Stimulated activated CD4-positive, alpha-beta T cell treated with anti-CD3 and anti-CD28 coated beads, Interleukin-4, amount 100 ng/mL, for 1 hour (primary cell): Measurements from ENCODE around the gene CDC42BPG.

ENCODE experiments used
- DNase-seq: peaks from one replicate; pipeline ENCODE4 v3.0.0-alpha.2; 2020

The CDC42BPG gene

GRCh38 chr11:64878223-64878493 is 33.7 kb upstream of the CDC42BPG start:
- no peak for DNase-seq

GRCh38 chr11:64877390-64878222 is 33.2 kb upstream of the CDC42BPG start:
- no peak for DNase-seq

GRCh38 chr11:64876835-64877341 is 32.4 kb upstream of the CDC42BPG start:
- no peak for DNase-seq

- DNase-seq: no peak
Observed at GRCh38 chr11:64876229-64876750, 31.8 kb upstream of the CDC42BPG start.

GRCh38 chr11:64875369-64876228 is 31.1 kb upstream of the CDC42BPG start:
- no peak for DNase-seq

GRCh38 chr11:64874308-64875240 is 30.1 kb upstream of the CDC42BPG start:
- no peak for DNase-seq

GRCh38 chr11:64872790-64873488 is 28.5 kb upstream of the CDC42BPG start:
- no peak for DNase-seq

GRCh38 chr11:64871492-64871891 is 27.0 kb upstream of the CDC42BPG start:
- no peak for DNase-seq

GRCh38 chr11:64870893-64871466 is 26.5 kb upstream of the CDC42BPG start:
- no peak for DNase-seq

GRCh38 chr11:64870176-64870892 is 25.9 kb upstream of the CDC42BPG start:
- no peak for DNase-seq

GRCh38 chr11:64869571-64870175 is 25.2 kb upstream of the CDC42BPG start:
- DNase-seq: no peak

- DNase-seq: peak; percentile 46
Observed at GRCh38 chr11:64868904-64869570, 24.6 kb upstream of the CDC42BPG start.

GRCh38 chr11:64867748-64868462 is 23.5 kb upstream of the CDC42BPG start:
- DNase-seq: peak; percentile 40

- no peak for DNase-seq
Observed at GRCh38 chr11:64866173-64866491, 21.7 kb upstream of the CDC42BPG start.

GRCh38 chr11:64865286-64866172 is 21.1 kb upstream of the CDC42BPG start:
- DNase-seq: peak; percentile 16

GRCh38 chr11:64864473-64865285 is 20.2 kb upstream of the CDC42BPG start:
- peak; percentile 54 for DNase-seq

GRCh38 chr11:64864135-64864472 is 19.7 kb upstream of the CDC42BPG start:
- DNase-seq: no peak
